Activated naive CD8-positive, alpha-beta T cell treated with anti-CD3 and anti-CD28 coated beads, Interleukin-2, amount 50 U/mL, for 16 hours (primary cell): ENCODE data around the gene KCNIP1.

ENCODE experiments used
- DNase-seq: peaks from one replicate; pipeline ENCODE4 v3.0.0-alpha.2; 2020; ENCODE audit warnings: low read depth, low spot score

The KCNIP1 gene

GRCh38 chr5:170641589-170642031 is 137.8 kb downstream of the KCNIP1 start:
- DNase-seq = no peak

GRCh38 chr5:170642066-170642735 is 138.4 kb downstream of the KCNIP1 start:
- DNase-seq = no peak

DNA sequence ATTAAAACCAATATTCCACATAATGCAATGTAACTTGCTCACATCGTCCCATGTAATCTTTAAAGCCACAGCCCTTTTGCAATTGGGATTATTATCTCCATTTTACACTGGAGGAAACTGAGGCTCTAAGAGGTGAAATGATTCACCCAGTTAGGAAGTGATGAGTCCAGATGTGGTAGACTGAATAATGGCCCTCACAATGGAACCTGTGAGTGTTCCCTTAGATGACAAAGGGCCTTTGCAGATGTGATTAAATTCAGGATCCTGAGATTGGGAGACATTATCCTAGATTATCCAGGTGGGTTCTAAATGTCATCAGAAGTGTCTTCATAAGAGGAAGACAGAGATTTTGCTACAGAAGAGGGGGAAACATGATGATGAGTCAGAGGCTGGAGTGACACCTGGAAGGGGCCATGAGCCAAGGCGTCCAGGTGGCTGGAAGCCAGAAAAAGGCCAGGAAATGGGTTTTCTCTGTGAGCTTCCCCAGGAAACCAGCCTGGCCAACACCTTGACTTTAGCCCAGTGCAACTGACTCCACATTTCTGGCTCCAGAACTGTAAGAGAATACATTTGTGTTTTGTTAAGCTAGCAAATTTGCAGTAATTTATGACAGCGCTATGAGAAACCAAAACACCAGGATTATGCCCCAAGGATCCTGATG is 139.1 kb downstream of the KCNIP1 start:
- no peak for DNase-seq

DNA sequence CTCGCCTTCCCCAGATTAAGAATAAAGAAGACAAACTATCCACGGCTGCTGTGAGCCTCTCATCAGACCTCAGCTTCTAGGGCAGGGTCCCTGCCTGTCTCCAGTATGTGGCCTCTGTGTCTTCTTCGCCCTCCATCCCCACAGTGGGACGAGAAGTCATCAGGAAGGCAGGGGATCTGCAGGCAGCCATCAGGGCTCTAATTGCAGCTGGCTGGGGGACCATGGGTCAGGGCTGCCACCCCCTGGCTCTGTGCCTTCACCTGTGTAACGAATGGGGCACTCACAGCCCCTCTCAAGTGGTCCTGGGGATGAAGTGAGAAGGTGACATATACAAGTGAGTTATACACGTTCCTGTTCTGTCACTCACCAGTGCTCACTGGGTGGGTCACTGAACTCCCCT is 139.8 kb downstream of the KCNIP1 start:
- no peak for DNase-seq

GRCh38 chr5:170644501-170644900 is 140.7 kb downstream of the KCNIP1 start:
- no peak for DNase-seq

- no peak for DNase-seq
These were observed 144.7 kb downstream of the KCNIP1 start for GRCh38 chr5:170648541-170648940.

- no peak for DNase-seq
These were observed 147.0 kb downstream of the KCNIP1 start for GRCh38 chr5:170650850-170651249.

DNA sequence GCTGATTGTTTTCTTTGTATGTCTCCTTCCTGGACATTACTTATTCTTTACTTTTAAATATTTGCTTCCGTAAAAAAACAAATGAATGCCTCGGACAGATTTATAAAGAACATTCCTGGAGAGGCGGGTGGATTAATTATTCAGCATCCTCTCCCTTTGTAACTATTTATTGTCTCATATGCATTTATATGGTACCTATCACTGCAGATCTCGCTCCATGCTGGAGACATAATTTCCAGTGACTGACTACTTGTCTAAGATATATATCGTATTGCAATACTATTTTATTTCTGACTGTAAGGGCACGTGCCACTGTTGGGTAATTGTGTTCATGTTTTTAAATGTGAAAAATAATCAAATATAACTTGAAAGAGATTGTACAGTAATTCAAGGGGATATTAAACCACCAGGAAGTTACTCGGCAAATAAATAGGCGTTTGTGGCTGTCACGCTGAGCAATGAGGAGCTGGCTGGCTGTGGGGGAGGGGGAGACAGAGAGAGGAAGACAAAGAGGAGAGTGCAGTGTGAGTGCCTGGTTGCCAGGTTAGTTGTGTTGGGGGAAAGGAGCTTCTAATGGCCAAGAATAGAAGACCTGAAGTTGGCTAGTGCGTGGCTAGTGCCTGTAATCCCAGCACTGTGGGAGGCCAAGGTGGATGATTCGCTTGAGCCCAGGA is 147.9 kb downstream of the KCNIP1 start:
- no peak for DNase-seq

DNA sequence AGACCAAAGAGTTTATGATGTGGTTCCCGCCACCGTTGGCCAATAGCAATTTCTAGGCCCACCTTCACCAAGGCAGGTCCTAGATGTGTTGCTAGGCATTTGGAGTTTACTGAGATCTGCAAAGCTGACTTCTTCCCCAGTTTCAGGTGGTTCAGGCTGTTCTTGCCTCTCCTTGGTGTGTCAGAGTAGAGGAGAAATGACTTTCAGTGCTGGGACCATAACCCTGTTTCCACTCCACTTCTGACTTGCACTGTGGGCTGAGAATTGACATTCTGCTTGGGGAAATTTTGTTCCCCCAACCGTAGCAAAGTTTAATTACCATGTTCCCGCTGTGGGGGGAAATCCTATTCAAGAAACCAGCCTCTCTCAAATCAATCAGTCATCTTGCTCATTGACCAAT is 151.7 kb downstream of the KCNIP1 start:
- no peak for DNase-seq

GRCh38 chr5:170655920-170656319 is 152.1 kb downstream of the KCNIP1 start:
- DNase-seq = no peak

DNA sequence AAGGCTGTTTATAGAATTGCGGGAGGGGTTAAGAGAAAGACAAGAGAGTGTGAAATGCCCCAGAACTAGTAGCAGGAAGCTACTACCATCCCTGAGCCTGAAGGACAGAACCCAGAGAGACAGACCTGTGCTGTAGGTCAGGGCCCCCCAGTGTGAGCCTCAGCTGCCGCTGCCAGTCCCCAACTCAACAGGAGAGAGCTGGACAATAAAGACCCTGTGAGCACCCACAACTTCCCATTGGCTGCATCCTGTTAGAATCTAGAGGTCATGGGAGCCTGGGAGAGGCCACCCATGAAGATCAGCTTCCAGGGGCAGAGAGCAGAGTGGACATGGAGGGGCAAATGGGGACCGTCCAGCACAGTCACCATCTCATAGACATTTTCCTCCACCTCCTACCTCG is 152.5 kb downstream of the KCNIP1 start:
- no peak for DNase-seq

DNA sequence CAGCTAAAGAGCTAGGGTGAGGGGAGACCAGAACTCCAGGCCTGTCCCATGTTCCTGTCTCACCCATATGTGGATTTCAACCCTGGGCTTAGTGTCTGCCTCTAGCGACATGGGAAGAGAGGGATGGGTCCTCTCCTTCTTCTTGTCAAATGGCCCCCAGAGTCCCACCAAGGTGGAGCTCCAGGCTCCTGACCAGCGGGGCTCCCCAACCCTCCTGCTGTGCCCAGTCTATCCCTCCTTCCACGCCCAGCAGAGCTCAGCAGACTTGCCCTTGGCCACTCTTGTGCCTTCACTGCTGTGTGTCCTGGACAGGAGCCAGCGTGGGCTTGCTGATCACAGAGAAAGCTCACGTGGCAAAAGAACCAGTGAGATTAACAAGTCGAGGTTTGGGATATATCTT is 156.7 kb downstream of the KCNIP1 start:
- DNase-seq = no peak

DNA sequence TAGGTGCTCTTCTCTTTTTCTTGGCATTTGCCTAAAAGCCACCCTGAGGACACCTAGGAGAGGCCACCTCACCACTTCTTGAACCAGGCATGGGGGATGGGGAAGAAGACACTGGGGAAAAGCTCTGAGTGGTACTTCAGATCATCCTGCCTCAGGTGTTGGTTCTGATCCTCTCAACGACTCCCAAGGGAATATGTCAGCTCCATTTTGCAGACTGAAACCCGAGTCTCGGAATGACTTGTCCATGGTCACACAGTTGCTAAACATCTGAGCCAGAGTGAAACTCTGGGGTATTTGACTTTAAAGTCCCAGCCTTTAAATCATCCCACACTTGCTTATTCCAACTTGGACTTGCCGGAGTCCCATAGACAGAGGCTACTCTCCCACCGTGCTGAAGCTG is 159.1 kb downstream of the KCNIP1 start:
- DNase-seq = no peak

DNA sequence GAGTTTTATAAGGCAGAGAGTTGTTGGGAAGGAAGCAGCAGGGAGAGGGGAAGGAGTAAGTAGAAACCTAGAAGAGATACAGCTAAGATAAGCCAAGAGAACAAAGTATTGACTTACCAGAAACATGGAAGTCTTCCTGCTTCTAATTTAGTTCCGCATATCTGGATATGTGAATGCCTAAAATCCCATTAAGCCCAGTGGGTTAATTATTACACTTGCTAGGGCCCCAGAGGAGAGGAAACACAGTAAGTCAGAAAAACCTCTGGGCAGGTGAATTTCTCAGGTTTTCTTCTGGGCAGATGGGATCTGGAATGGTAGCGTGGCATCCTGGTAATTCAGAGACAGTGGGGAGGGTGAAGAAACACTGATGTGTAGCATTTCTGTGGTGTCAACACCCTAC is 175.0 kb downstream of the KCNIP1 start:
- no peak for DNase-seq

GRCh38 chr5:170681013-170681433 is 177.2 kb downstream of the KCNIP1 start:
- DNase-seq = no peak

GRCh38 chr5:170691657-170692056 is 187.8 kb downstream of the KCNIP1 start:
- no peak for DNase-seq

DNA sequence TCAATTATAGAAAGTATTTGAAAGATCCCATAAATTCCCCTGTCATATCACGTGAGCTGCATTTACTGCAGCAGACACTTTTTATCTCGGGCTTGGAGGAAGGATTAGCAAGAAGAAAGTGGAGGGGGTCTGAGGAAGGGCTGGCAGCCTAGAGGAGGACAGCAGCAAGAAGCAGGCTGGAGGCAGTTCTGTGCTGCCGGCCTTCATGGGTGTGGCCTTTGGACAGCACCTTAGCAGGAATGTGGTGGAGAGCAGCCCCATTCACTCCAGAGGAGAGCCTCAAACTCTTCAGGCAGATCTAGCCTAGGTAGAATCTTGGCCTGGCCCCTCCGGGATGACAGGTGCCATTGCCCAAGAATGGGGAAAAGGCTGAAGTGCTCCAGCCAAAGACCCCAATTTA is 189.9 kb downstream of the KCNIP1 start:
- no peak for DNase-seq

GRCh38 chr5:170694911-170695310 is 191.1 kb downstream of the KCNIP1 start:
- no peak for DNase-seq

GRCh38 chr5:170697031-170697430 is 193.2 kb downstream of the KCNIP1 start:
- DNase-seq = no peak

GRCh38 chr5:170700503-170700902 is 196.7 kb downstream of the KCNIP1 start:
- no peak for DNase-seq

DNA sequence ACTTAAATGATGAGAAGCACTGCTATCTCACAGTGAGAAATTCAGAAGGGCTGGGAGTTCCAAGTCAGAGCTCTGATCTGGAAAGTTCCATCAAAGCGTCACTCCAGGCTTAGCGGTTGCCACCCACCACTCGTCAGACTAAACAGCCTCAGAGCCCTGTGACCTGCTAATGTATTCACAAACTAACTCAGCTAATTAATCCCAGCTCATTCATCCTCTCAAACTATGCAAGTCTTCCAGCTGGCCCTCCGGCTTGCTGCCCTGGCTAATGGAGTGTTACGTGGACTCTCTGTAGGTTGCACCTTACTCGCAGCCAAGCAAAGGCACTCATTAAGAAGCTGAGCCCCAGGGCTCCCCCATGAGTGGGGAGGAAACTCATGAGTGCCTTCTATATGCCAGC is 197.5 kb downstream of the KCNIP1 start:
- no peak for DNase-seq

- DNase-seq = no peak
These were observed 200.8 kb downstream of the KCNIP1 start for GRCh38 chr5:170704417-170705192.
